Measurements from ENCODE around the gene SLC25A52.
A peak's percentile ranks its signal among the peaks of the same experiment; 100 is the strongest.
"Not testable (repeated sequence)": the region's sequence is repeated elsewhere in the genome, so short reads cannot be mapped to it uniquely, and the experiment has no call there.

Gene SLC25A52

DNA sequence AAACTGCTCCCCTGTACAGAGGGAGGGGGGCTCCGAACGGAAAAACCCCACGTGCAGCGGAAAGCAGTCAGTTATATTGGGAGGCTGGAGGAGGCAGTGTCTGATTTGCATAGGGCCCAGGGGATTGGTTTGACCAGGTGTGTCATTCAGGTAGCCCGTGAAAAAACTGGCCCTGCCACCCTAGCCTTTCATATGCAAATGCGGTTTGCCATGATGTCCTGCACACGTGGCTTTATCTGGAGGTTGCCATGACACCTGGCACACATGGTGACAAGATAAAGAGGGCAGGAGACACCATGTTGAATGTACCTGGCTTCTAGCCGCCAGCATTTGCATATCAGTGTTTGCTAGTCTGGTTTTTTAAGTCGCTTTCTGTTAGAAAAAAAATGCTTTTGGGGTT is 20.5 kb downstream of the SLC25A52 start:
- DNase-seq (ENCODE audit: low spot score), result no peak

DNA sequence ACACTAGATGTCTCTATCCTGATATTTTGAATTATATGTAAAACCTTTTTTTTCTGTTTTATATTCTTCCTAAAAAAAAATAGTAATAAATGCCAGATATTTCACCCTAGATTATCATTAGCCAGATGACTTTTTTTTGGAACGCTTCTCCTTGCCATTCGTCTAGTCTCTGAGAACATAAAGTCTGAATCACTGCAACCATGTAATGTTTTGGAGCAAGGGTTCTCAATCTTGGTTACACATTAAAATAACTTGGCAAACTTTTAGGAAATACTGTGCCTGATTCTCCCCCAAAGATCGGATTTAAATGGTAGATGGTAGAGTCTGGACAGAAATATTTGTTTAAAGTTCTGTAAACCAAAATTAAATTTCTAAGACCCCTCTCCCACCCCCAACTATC is 21.0 kb downstream of the SLC25A52 start:
- DNase-seq (ENCODE audit: low spot score), result no peak

- no peak for DNase-seq (ENCODE audit: low spot score)
Observed at GRCh38 chr18:31738460-31739407, 21.9 kb downstream of the SLC25A52 start.

- no peak for DNase-seq (ENCODE audit: low spot score)
Observed at GRCh38 chr18:31736630-31737029, 24.1 kb downstream of the SLC25A52 start.

- DNase-seq (ENCODE audit: low spot score), result no peak
Observed at GRCh38 chr18:31731628-31732027, 29.1 kb downstream of the SLC25A52 start.

DNA sequence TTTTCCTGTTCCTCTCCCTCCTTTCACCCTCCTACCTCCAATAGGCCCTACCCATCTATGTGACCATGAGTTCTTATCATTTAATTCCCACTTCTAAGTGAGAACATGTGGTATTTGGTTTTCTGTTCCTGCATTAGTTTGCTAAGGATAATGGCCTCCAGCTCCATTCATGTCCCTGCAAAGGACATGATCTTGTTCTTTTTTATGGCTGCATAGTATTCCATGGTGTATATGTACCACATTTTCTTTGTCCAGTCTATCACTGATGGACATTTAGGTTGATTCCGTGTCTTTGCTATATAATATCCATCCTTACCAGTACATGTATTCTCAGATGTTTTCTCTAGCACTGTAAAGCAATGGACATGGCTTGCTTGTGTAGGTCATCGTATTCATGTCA is 31.5 kb downstream of the SLC25A52 start:
- DNase-seq (ENCODE audit: low spot score), result not testable (repeated sequence)

DNA sequence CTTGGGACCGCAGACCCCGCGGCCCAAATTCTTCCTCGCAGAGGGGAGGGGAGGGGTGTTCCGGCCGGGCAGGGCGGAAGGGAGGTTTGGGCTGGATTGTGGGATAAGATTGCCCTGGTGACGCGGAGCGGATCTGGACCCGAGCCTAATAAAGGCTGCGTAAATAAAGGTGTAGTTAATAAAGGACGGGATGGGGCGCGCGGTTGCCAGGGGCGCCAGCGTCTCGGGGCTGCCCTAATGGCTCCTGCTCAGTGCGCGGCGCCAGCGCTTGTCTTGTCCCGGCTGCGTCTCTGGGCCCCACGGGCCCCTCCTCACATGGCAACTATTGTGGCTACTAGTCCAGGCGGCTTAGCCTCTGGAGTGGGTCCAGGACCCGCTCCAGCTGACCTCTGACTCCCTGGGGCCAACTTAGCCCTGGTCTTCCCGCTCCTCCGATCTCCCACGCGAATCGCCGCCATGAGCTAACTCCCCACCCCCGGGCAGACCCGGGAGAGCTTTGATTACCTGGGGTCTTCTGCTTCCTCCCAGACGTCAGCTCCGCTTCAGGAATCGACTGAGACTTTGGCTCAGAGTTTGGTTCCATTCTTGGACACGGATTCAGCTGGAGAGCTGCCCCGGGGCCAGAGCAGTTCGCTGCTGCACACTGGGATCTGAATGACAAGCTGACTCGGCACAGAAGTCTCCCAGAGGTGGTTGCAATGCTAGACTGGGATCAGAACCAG is 36.5 kb downstream of the SLC25A52 start:
- no peak for DNase-seq (ENCODE audit: low spot score)

DNA sequence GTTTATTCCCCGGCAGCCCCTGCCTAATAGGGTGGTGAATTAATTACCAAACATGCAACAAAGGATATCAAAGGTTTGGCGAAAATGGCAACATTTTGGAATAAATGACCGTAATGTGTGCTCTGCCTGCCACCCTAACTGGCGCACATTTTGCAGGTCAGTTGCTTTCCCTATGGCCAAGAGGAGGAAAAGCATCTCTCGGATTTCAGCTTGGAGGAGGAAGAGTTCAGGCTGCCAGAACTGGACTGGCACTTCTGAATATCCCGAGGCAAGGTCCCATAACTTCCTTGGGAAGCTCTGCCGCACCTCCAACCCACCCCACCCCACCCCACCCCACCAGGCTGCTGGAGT is 37.1 kb downstream of the SLC25A52 start:
- no peak for DNase-seq (ENCODE audit: low spot score)

GRCh38 chr18:31722369-31722957 is 38.2 kb downstream of the SLC25A52 start:
- DNase-seq (ENCODE audit: low spot score), result peak; percentile 77

GRCh38 chr18:31721601-31722000 is 39.1 kb downstream of the SLC25A52 start:
- DNase-seq (ENCODE audit: low spot score), result no peak

- no peak for DNase-seq (ENCODE audit: low spot score)
Observed at GRCh38 chr18:31720867-31721266, 39.8 kb downstream of the SLC25A52 start.

DNA sequence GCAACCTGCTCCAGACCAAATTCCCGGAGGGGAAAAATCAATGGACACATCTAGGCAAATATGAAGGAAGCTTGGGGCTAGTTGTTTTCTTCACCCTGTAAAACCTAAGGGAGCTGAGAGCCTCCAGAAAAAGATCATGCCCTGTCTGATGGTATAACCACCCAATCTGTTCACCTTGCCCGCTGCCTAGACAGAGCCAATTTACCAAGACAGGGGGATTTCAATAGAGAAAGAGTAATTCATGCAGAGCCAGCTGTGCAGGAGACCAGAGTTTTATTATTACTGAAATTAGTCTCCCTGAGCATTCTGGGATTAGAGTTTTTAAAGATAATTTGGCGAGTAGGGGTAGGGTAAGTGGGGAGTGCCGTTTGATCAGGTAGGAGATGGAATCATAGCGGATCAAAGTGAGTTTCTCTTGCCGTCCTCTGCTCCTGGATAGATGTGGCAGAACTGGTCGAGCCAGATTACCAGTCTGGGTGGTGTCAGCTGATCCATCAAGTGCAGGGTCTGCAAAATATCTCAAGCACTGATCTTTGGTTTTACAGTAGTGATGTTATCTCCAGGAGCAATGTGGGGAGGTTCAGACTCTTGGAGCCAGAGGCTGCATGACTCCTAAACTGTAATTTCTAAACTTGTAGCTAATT is 41.2 kb downstream of the SLC25A52 start:
- no peak for DNase-seq (ENCODE audit: low spot score)

DNA sequence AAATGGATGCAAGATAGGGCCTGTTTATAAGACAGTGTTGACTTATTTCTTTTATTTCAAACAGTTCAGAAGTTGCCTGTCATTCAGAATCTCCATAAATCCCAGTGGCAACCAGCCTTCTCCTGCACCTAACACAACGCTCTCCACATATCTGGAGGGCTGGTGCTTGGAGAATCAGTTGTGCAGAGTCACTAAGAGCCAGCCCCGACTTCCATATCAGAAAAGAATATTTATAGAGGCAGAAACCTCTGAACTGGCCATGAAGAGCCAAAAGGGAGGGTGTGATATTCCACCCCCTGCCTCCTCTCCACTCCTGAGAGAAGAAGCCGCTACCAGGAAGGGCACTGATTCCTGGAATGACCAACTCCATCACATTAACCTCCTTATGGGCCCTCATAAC is 42.3 kb downstream of the SLC25A52 start:
- no peak for DNase-seq (ENCODE audit: low spot score)

- DNase-seq (ENCODE audit: low spot score), result no peak
Observed at GRCh38 chr18:31716362-31716761, 44.3 kb downstream of the SLC25A52 start.

- DNase-seq (ENCODE audit: low spot score), result no peak
Observed at GRCh38 chr18:31711365-31712172, 49.1 kb downstream of the SLC25A52 start.

DNA sequence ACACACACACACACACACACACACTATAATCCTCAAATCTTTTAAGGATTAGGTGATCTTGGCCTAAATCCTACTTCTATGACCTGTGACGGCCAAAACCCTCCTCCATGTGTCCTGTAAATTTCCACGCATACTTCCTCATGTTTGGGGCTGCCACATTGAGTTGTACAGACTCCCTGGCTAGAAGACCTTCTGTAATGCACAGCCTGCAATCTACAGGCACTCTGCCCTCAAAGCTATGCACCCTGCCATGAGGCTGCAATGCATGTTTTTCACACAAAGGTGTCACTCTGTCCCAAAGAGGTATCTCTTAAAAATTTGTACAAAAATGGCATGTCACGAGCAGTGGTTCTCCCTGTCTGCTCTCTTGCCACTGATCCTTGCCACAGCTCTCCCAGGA is 49.9 kb downstream of the SLC25A52 start:
- DNase-seq (ENCODE audit: low spot score), result no peak

Measured in ecto neural progenitor cell (in vitro differentiated cells).